OCI-LY1 (cell line): ENCODE data around the gene MGST2.

ENCODE experiments used
- H2AFZ ChIP-seq: fragments of 200-600 bp; sonication (generic), shearing (Covaris generic); 2 replicates; pipeline ENCODE4 v1.6.0; 2014; ENCODE audit warnings: antibody characterized with exemption, mild to moderate bottlenecking, low read length
- H3F3A ChIP-seq: fragments of 200-600 bp; sonication (generic), shearing (Covaris generic); 2 replicates; pipeline ENCODE4 v1.6.0; 2014; ENCODE audit warnings: mild to moderate bottlenecking, antibody characterized with exemption, low read length, moderate library complexity; ENCODE audit not compliant: insufficient read depth
- H3K27ac ChIP-seq: fragments of 200-600 bp; sonication (generic); 2 replicates; pipeline ENCODE4 v1.5.1; 2014; ENCODE audit warnings: low read length, mixed run types, mild to moderate bottlenecking, low read depth; ENCODE audit not compliant: poor library complexity, severe bottlenecking
- H3K27me3 ChIP-seq: fragments of 200-600 bp; sonication (generic); 2 replicates; pipeline ENCODE4 v1.6.0; 2014; ENCODE audit warnings: antibody characterized with exemption, mild to moderate bottlenecking, low read length, moderate library complexity; ENCODE audit not compliant: insufficient read depth
- H3K36me3 ChIP-seq: fragments of 200-600 bp; sonication (generic); 2 replicates; pipeline ENCODE4 v1.6.1; 2014; ENCODE audit warnings: mild to moderate bottlenecking, antibody characterized with exemption, low read length, moderate library complexity, mixed read lengths; ENCODE audit not compliant: insufficient read depth
- H3K4me1 ChIP-seq: fragments of 200-600 bp; sonication (generic); 2 replicates; pipeline ENCODE4 v1.5.1; 2014; ENCODE audit warnings: mild to moderate bottlenecking, low read length, moderate library complexity; ENCODE audit not compliant: insufficient read depth, severe bottlenecking
- H3K4me2 ChIP-seq: fragments of 200-600 bp; sonication (generic), shearing (Covaris generic); 2 replicates; pipeline ENCODE4 v1.6.1; 2014; ENCODE audit warnings: low read length
- H3K4me3 ChIP-seq: fragments of 200-600 bp; sonication (generic); 2 replicates; pipeline ENCODE4 v1.5.1; 2014; ENCODE audit warnings: low read length, low read depth, mild to moderate bottlenecking, mixed read lengths; ENCODE audit not compliant: poor library complexity, severe bottlenecking
- H3K79me2 ChIP-seq: fragments of 200-600 bp; shearing (Covaris generic); 2 replicates; pipeline ENCODE4 v1.6.1; 2016; ENCODE audit warnings: mixed run types, low read length, mixed read lengths; ENCODE audit not compliant: insufficient read depth
- H3K9ac ChIP-seq: fragments of 200-600 bp; sonication (generic), shearing (Covaris generic); 2 replicates; pipeline ENCODE4 v1.6.1; 2014; ENCODE audit warnings: mild to moderate bottlenecking, low read length, mixed read lengths
- H3K9me2 ChIP-seq: fragments of 200-600 bp; sonication (generic), shearing (Covaris generic); 2 replicates; pipeline ENCODE4 v1.6.1; 2014; ENCODE audit warnings: low read depth, mild to moderate bottlenecking, low read length, mixed read lengths
- H3K9me3 ChIP-seq: fragments of 200-600 bp; shearing (Covaris generic); 2 replicates; pipeline ENCODE4 v1.6.1; 2014; ENCODE audit warnings: low read length, mixed read lengths
- H4K20me1 ChIP-seq: fragments of 200-600 bp; sonication (generic), shearing (Covaris generic); 2 replicates; pipeline ENCODE4 v1.6.0; 2016; ENCODE audit warnings: mild to moderate bottlenecking, low read length; ENCODE audit not compliant: insufficient read depth
- CTCF ChIP-seq: fragments of 200-600 bp; sonication (generic), shearing (Covaris generic); IDR thresholded peaks from 2 replicates; pipeline ENCODE4 v1.5.1; 2017; ENCODE audit warnings: mild to moderate bottlenecking, antibody characterized with exemption, low read length, moderate library complexity, mixed read lengths
- EZH2 ChIP-seq: fragments of 200-600 bp; sonication (generic), shearing (Covaris generic); IDR thresholded peaks from 2 replicates; pipeline ENCODE4 v1.8.0; 2017; ENCODE audit warnings: borderline replicate concordance, mixed run types, mild to moderate bottlenecking, antibody characterized with exemption, low read length, moderate library complexity, mixed read lengths

Gene MGST2

DNA sequence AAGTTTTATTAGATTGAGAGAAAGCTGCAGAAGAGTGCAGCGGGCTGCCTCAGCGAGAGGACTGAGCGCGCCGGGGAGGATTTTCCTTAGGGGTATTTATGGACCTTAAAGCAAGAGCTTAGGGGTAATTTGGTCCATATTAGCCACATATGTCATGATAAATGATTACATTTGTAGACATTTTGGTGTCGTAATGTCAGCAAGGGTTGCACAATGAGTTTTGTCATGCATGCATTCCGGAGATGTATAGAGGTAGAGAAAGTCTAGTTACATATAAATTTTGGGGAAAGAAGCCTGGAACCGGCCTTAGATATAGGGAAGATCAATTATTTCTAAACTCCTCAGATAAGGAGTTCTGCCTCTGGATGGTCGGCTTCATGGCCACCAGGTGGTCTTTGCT, 10.0 kb downstream of the MGST2 start:
- peaks cover 16% of the 10 kb centered on the region for H3K36me3 ChIP-seq

DNA sequence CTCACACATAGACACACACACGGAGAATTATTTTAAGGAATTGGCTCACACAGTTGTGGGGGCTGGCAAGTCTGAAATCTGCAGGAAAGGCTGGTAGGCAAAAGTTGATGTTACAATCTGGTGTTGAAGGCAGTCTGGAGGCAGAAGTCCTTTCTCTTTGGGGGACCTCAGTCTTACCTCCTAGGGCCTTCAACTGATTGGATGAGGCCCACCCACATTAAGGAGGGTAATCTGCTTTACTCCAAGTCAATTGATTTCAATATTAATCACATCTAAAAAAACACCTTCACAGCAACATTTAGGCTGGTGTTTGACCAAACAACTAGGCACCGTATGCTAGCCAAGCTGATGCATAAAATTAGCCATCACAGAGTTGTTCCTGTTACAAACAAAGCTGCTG, 10.7 kb downstream of the MGST2 start:
- no peak overlapping the region for H3K9ac ChIP-seq
- no peaks in the 10 kb centered on the region for H3K79me2 ChIP-seq
- peaks cover 8% of the 10 kb centered on the region for H3K4me1 ChIP-seq
- no peaks in the 10 kb centered on the region for H3K27me3 ChIP-seq
- H3F3A ChIP-seq = no peaks in the 10 kb centered on the region
- H3K9me3 ChIP-seq = no peaks in the 10 kb centered on the region
- no peaks in the 10 kb centered on the region for H3K9me2 ChIP-seq
- H3K36me3 ChIP-seq = peaks cover 16% of the 10 kb centered on the region
- TF ChIP-seq CTCF (no peak), EZH2 (no peak)
- H2AFZ ChIP-seq = no peak overlapping the region
- H3K27ac ChIP-seq = no peak overlapping the region
- no peak overlapping the region for H3K4me3 ChIP-seq
- no peaks in the 10 kb centered on the region for H4K20me1 ChIP-seq
- H3K4me2 ChIP-seq = no peak overlapping the region

More for the DNA sequence above, 10.0 kb downstream of the MGST2 start:
- TF ChIP-seq CTCF (no peak), EZH2 (no peak)
- Histone ChIP-seq H3K9me3 (no peaks in the 10 kb centered on the region), H3K9me2 (no peaks in the 10 kb centered on the region), H3K27ac (no peak overlapping the region), H3F3A (no peaks in the 10 kb centered on the region), H2AFZ (no peak overlapping the region), H3K79me2 (no peaks in the 10 kb centered on the region), H3K4me3 (no peak overlapping the region), H3K4me1 (peaks cover 8% of the 10 kb centered on the region), H3K9ac (no peak overlapping the region), H3K4me2 (no peak overlapping the region), H3K27me3 (no peaks in the 10 kb centered on the region), H4K20me1 (no peaks in the 10 kb centered on the region)

DNA sequence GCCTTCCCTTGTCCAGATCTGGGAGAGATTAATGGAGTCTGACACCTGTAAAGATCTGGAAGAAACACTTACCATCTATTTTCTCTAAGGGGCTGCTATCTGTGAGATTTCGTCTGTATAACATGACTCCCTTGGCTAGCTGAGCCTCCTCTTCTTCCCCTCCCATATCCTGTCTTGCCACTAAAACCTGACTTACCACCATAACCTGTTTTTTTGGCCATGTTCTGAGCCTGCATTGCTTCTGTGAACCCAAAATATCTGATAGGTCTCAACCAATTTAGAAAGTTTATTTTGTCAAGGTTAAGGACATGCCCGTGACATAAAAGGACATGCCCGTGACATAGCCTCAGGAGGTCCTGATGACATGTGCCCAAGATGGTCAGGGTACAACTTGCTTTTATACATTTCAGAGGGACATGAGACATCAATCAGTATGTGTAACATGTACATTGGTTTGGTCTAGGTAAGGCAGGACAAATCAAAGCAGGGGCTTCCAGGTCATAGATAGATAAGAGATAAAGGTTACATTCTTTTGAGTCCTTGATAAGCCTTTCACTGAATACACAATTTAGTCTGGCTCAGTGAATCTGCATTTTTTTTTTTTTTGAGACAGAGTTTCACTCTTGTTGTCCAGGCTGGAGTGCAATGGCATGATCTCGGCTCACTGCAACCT, 11.4 kb downstream of the MGST2 start:
- no peaks in the 10 kb centered on the region for H3K79me2 ChIP-seq
- peaks cover 8% of the 10 kb centered on the region for H3K4me1 ChIP-seq
- TF ChIP-seq CTCF (no peak), EZH2 (no peak)

More for the DNA sequence above, 11.4 kb downstream of the MGST2 start:
- H3K27ac ChIP-seq = no peak overlapping the region
- no peak overlapping the region for H2AFZ ChIP-seq
- no peaks in the 10 kb centered on the region for H3K9me2 ChIP-seq
- no peaks in the 10 kb centered on the region for H4K20me1 ChIP-seq
- no peaks in the 10 kb centered on the region for H3F3A ChIP-seq
- no peak overlapping the region for H3K4me2 ChIP-seq
- H3K36me3 ChIP-seq = peaks cover 16% of the 10 kb centered on the region
- no peak overlapping the region for H3K9ac ChIP-seq
- no peaks in the 10 kb centered on the region for H3K27me3 ChIP-seq
- H3K9me3 ChIP-seq = no peaks in the 10 kb centered on the region
- no peak overlapping the region for H3K4me3 ChIP-seq
